Erythroblast (primary cell): ENCODE measurements around the gene DEPDC4.

Experiments
- GATA1 ChIP-seq: IDR thresholded peaks from 2 replicates; pipeline ENCODE4 v1.6.1; 2011; ENCODE audit warnings: low read depth, mild to moderate bottlenecking, control low read depth, low read length, moderate library complexity
- POLR2A ChIP-seq: IDR thresholded peaks from 2 replicates; pipeline ENCODE4 v1.6.1; 2011; ENCODE audit warnings: mild to moderate bottlenecking, low read length

DNA sequence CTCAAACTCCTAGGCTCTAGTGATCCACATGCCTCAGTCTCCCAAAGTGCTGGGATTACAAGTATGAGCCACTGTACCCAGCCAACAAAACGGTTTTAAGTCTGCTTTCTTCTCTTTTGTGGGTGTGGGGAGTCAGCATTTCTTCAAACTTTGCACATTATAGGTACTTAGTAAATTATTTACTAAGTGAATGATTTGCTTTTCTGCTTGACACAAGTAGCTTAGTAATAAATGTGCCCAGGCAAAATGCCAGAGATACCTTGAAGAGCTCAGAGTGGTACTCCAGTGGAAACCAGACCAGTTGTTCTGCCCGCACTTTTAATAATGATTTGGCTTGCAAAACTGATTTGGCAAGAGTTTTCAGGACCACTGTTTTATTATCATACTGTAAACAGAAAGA lies 15.0 kb downstream of the DEPDC4 start:
- no peak for TF ChIP-seq POLR2A
- TF ChIP-seq GATA1: no peak
